Vagina (tissue), 2 donors: ENCODE measurements around the gene TTC1. TPM values are rescaled to one million over a fixed set of nuclear protein-coding genes. Genes with fewer than 3 reads are reported as not detected.

Experiments
- DNase-seq, 2 donors: peaks; one replicate each; pipeline ENCODE4 v3.0.0-alpha.2; 2017; ENCODE audit errors: extremely low spot score in 2 of 2
- H3K27ac ChIP-seq: fragments of 200-600 bp; sonication (generic); one replicate; pipeline ENCODE4 v1.5.1; 2019
- H3K27me3 ChIP-seq: fragments of 200-600 bp; sonication (generic); one replicate; pipeline ENCODE4 v1.5.1; 2019
- H3K36me3 ChIP-seq, 2 donors: fragments of 200-600 bp; sonication (generic); one replicate each; pipeline ENCODE4 v1.5.1; 2017 to 2019
- H3K4me1 ChIP-seq: fragments of 200-600 bp; sonication (generic); one replicate; pipeline ENCODE4 v1.5.1; 2019
- H3K4me3 ChIP-seq, 2 donors: fragments of 200-600 bp; sonication (generic); 1 replicate in 1 of 2; 2 replicates in 1 of 2; pipeline ENCODE4 v1.5.1; 2016 to 2019
- H3K9me3 ChIP-seq: fragments of 200-600 bp; sonication (generic); one replicate; pipeline ENCODE4 v1.5.1; 2019
- CTCF ChIP-seq, 3 experiments: fragments of 450-650 bp in 2 of 3; fragments of 200-600 bp in 1 of 3; sonication (generic) in 1 of 3; IDR thresholded peaks; one replicate each; pipeline ENCODE4 v1.5.1; 2017 to 2019; ENCODE audit warnings: antibody characterized with exemption in 3 of 3, mild to moderate bottlenecking in 2 of 3, moderate library complexity in 2 of 3
- POLR2A ChIP-seq, 2 donors: fragments of 450-650 bp; IDR thresholded peaks; one replicate each; pipeline ENCODE4 v1.6.1; 2017; ENCODE audit warnings: antibody characterized with exemption in 2 of 2, mild to moderate bottlenecking in 2 of 2, moderate library complexity in 2 of 2
- POLR2AphosphoS5 ChIP-seq, 2 donors: sonication (generic); formaldehyde crosslinking; IDR thresholded peaks; one replicate each; pipeline ENCODE4 v1.9.0; 2017; ENCODE audit warnings: antibody characterized with exemption in 2 of 2, mild to moderate bottlenecking in 2 of 2, low read depth in 1 of 2; ENCODE audit not compliant: insufficient read depth in 1 of 2
- intact Hi-C: fragments of 100-400 bp; cut with DNase I; formaldehyde crosslinking; loops from one replicate; pipeline ENCODE4 v1.15.1; 2023
- total RNA-seq: library from RNA; depleted of rRNA; stranded (reverse); fragments of >200 nt; gene quantifications from one replicate; pipeline ENCODE4 v1.2.3, GENCODE V29; 2016

TTC1 gene
- total RNA-seq, 1 donor from 2014 or later = 29.7 TPM

GRCh38 chr5:160018945-160019625, 10.1 kb downstream of the TTC1 start:
- no peaks in the 10 kb centered on the region for H3K9me3 ChIP-seq
- TF ChIP-seq CTCF (IDR thresholded peaks at IDR 0.05) (no peak), POLR2AphosphoS5 (IDR thresholded peaks at IDR 0.05; ENCODE audit: insufficient read depth in 1 of 2, low read depth in 1 of 2) (no peak), POLR2A (IDR thresholded peaks at IDR 0.05) (no peak)
- peaks cover 6% of the 10 kb centered on the region for H3K4me1 ChIP-seq
- no peaks in the 10 kb centered on the region for H3K36me3 ChIP-seq
- H3K4me3 ChIP-seq = no peak overlapping the region
- no peak for DNase-seq
- no peak overlapping the region for H3K27ac ChIP-seq
- intact Hi-C loops = no loop called here
- no peaks in the 10 kb centered on the region for H3K27me3 ChIP-seq

- H3K4me3 ChIP-seq = no peak overlapping the region
- no peak for DNase-seq
- H3K27me3 ChIP-seq = no peaks in the 10 kb centered on the region
- H3K36me3 ChIP-seq = no peaks in the 10 kb centered on the region
- TF ChIP-seq POLR2A (IDR thresholded peaks at IDR 0.05) (no peak), CTCF (IDR thresholded peaks at IDR 0.05) (no peak), POLR2AphosphoS5 (IDR thresholded peaks at IDR 0.05; ENCODE audit: insufficient read depth in 1 of 2, low read depth in 1 of 2) (no peak)
- intact Hi-C loops = loop anchor here (5.0 to 10.0 kb wide), 2 partner anchors 327 to 364 kb away; no protein-coding TSS in a partner anchor
- no peaks in the 10 kb centered on the region for H3K9me3 ChIP-seq
- H3K27ac ChIP-seq = no peak overlapping the region
- H3K4me1 ChIP-seq = peaks cover 6% of the 10 kb centered on the region
Observed at GRCh38 chr5:160020266-160020770, 11.4 kb downstream of the TTC1 start.

GRCh38 chr5:160020964-160021363, 12.0 kb downstream of the TTC1 start:
- Histone ChIP-seq H3K4me1 (peaks cover 6% of the 10 kb centered on the region), H3K4me3 (no peak overlapping the region), H3K36me3 (no peaks in the 10 kb centered on the region), H3K27me3 (no peaks in the 10 kb centered on the region), H3K27ac (no peak overlapping the region), H3K9me3 (no peaks in the 10 kb centered on the region)
- no peak for TF ChIP-seq POLR2AphosphoS5 (IDR thresholded peaks at IDR 0.05; ENCODE audit: insufficient read depth in 1 of 2, low read depth in 1 of 2)
- TF ChIP-seq POLR2A (IDR thresholded peaks at IDR 0.05) = no peak
- no peak for TF ChIP-seq CTCF (IDR thresholded peaks at IDR 0.05)
- DNase-seq = no peak
- intact Hi-C loops = loop anchor here (5.0 to 10.0 kb wide), 2 partner anchors 326 to 364 kb away; no protein-coding TSS in a partner anchor

GRCh38 chr5:160021831-160022446, 13.0 kb downstream of the TTC1 start:
- Histone ChIP-seq H3K36me3 (no peaks in the 10 kb centered on the region), H3K4me1 (peaks cover 6% of the 10 kb centered on the region), H3K27me3 (no peaks in the 10 kb centered on the region), H3K4me3 (no peak overlapping the region), H3K27ac (no peak overlapping the region), H3K9me3 (no peaks in the 10 kb centered on the region)
- intact Hi-C loops = loop anchor here (5.0 to 10.0 kb wide), 2 partner anchors 325 to 363 kb away; no protein-coding TSS in a partner anchor
- TF ChIP-seq POLR2A (IDR thresholded peaks at IDR 0.05) (no peak), POLR2AphosphoS5 (IDR thresholded peaks at IDR 0.05; ENCODE audit: insufficient read depth in 1 of 2, low read depth in 1 of 2) (peak in 1 of 2 donors; percentile 67), CTCF (IDR thresholded peaks at IDR 0.05) (peak; percentile 72 to 87 (median 83))
- DNase-seq = no peak
